ENCODE results near the gene KLHL12. TPM values are rescaled to one million over a fixed set of nuclear protein-coding genes. Genes with fewer than 3 reads are reported as not detected.

The KLHL12 gene
- polyA plus RNA-seq, 2 of the 4 experiments (the other 2 are of a cell fraction): 19.4 to 59.4 TPM

GRCh38 chr1:202844935-202845334 is 82.1 kb downstream of the KLHL12 start:
- FAIRE-seq: no peak
- Histone ChIP-seq H3K4me1 (no peaks in the 10 kb centered on the region), H3K27ac (no peak overlapping the region), H3K4me3 (no peak overlapping the region), H3K4me2 (no peak overlapping the region), H3K9me3 (no peaks in the 10 kb centered on the region)
- WGBS (ENCODE audit: missing lambda C conversion rate): 79% methylated on average over 6 of the region's 6 CpGs
- DNase-seq (ENCODE audit: low read depth in 1 of 2, low spot score in 1 of 2): no peak
- ChIA-PET POLR2A (interaction anchor here (1.2 kb wide), 1 partner anchor 34 kb away, joined by 3 read pairs; the partner anchor contains the start of gene PCAT6), CTCF (interaction anchor here (0.9 kb wide), 1 partner anchor 16 kb away, joined by 3 read pairs; no protein-coding TSS in a partner anchor)
- TF ChIP-seq HOXA7 (CRISPR knock-in tag; IDR thresholded peaks at IDR 0.05): no peak
- TF ChIP-seq RCOR1 (IDR thresholded peaks at IDR 0.05; ENCODE audit: low read depth, low read length): no peak
- no peak for TF ChIP-seq EHMT2 (IDR thresholded peaks at IDR 0.05; ENCODE audit: low read depth)
- TF ChIP-seq ZC3H11A (IDR thresholded peaks at IDR 0.05): no peak
- TF ChIP-seq ESRRA (IDR thresholded peaks at IDR 0.05; ENCODE audit: borderline replicate concordance, low read length): no peak
- TF ChIP-seq HEYL (CRISPR knock-in tag; IDR thresholded peaks at IDR 0.05): no peak
- no peak for ATAC-seq

GRCh38 chr1:202844259-202844658 is 82.8 kb downstream of the KLHL12 start:
- no peak overlapping the region for H3K4me3 ChIP-seq
- TF ChIP-seq CBX2 (IDR thresholded peaks at IDR 0.05; ENCODE audit: borderline replicate concordance, low read depth) (no peak), PBX3 (IDR thresholded peaks at IDR 0.05) (no peak)
- no peak overlapping the region for H3K27ac ChIP-seq
- H3K4me1 ChIP-seq: no peaks in the 10 kb centered on the region
- no peak for FAIRE-seq
- DNase-seq (ENCODE audit: low read depth in 1 of 2, low spot score in 1 of 2): no peak
- ChIA-PET POLR2A (no interaction called here), CTCF (interaction anchor here (0.9 to 2.3 kb wide), 2 partner anchors 8 to 17 kb away, joined by 3 to 8 read pairs; no protein-coding TSS in a partner anchor)
- ATAC-seq: no peak
- H3K9me3 ChIP-seq: no peaks in the 10 kb centered on the region
- 72% methylated on average over 5 of the region's 5 CpGs for WGBS (ENCODE audit: missing lambda C conversion rate)
- H3K4me2 ChIP-seq: no peak overlapping the region

GRCh38 chr1:202843081-202843480 is 84.0 kb downstream of the KLHL12 start:
- Histone ChIP-seq H3K27ac (no peak overlapping the region), H3K4me1 (no peaks in the 10 kb centered on the region), H3K4me3 (no peak overlapping the region), H3K9me3 (no peaks in the 10 kb centered on the region), H3K4me2 (no peak overlapping the region)
- ATAC-seq (no peak), DNase-seq (ENCODE audit: low read depth in 1 of 2, low spot score in 1 of 2) (no peak), FAIRE-seq (no peak)
- TF ChIP-seq MYC (IDR thresholded peaks at IDR 0.05; ENCODE audit: borderline replicate concordance, low read length) (no peak), MAZ (IDR thresholded peaks at IDR 0.05; ENCODE audit: borderline replicate concordance, low read depth, low read length) (no peak), CHD4 (IDR thresholded peaks at IDR 0.05; ENCODE audit: borderline replicate concordance) (no peak), TP53 (CRISPR knock-in tag; IDR thresholded peaks at IDR 0.05) (no peak), SMC3 (IDR thresholded peaks at IDR 0.05) (no peak), NFE2L2 (conservative IDR thresholded peaks at IDR 0.05; ENCODE audit: low read length) (no peak), POLR2A (IDR thresholded peaks at IDR 0.05; ENCODE audit: low read length) (no peak), E2F6 (IDR thresholded peaks at IDR 0.05; ENCODE audit: borderline replicate concordance, low read depth) (no peak), FOSL2 (IDR thresholded peaks at IDR 0.05) (no peak), FOSL2 (CRISPR knock-in tag; IDR thresholded peaks at IDR 0.05) (no peak), REST (IDR thresholded peaks at IDR 0.05) (no peak), RAD21 (conservative IDR thresholded peaks at IDR 0.05 in 1 of 2, IDR thresholded peaks at IDR 0.05 in 1 of 2) (no peak)
- ChIA-PET POLR2A (no interaction called here), CTCF (interaction anchor here (2.3 kb wide), 1 partner anchor 9 kb away, joined by 8 read pairs; no protein-coding TSS in a partner anchor)
- 72% methylated on average over 11 of the region's 11 CpGs for WGBS (ENCODE audit: missing lambda C conversion rate)

Small RNAs within 50 kb of the gene (small RNA-seq; reads per million reads assigned to genes)
- 0 reads per million in 6 experiments for gene RF00019

Other genes with a start within 250 kb of the KLHL12 start
- 0.03 TPM in 2 replicates for gene SYT2, start 216.8 kb downstream of the KLHL12 start, polyA plus RNA-seq (2011; rRNA removed)
- gene SYT2, start 216.8 kb downstream of the KLHL12 start, polyA plus RNA-seq (2017; fragmentation: RNase III; extraction: RNeasy Plus Mini Kit Qiagen cat#74134 plus additional on column Dnase treatment): 0.01 to 0.04 TPM (median 0.03 TPM) in 3 replicates
- 44.3 and 45.1 TPM in 2 replicates for gene KDM5B, start 118.8 kb downstream of the KLHL12 start, polyA plus RNA-seq (2011; rRNA removed)
- gene KDM5B, start 118.8 kb downstream of the KLHL12 start, polyA plus RNA-seq (2017; fragmentation: RNase III; extraction: RNeasy Plus Mini Kit Qiagen cat#74134 plus additional on column Dnase treatment): 14.1 to 16.4 TPM (median 15.8 TPM) in 3 replicates
- gene PCAT6, start 116.3 kb downstream of the KLHL12 start, polyA plus RNA-seq (2011; rRNA removed): 2.3 and 3.5 TPM in 2 replicates
- gene PCAT6, start 116.3 kb downstream of the KLHL12 start, polyA plus RNA-seq (2017; fragmentation: RNase III; extraction: RNeasy Plus Mini Kit Qiagen cat#74134 plus additional on column Dnase treatment): 1.9 to 3.1 TPM (median 2.4 TPM) in 3 replicates
- gene RABIF, start 38.1 kb downstream of the KLHL12 start, polyA plus RNA-seq (2011; rRNA removed): 22.1 and 23.8 TPM in 2 replicates
- 16.0 to 16.8 TPM (median 16.4 TPM) in 3 replicates for gene RABIF, start 38.1 kb downstream of the KLHL12 start, polyA plus RNA-seq (2017; fragmentation: RNase III; extraction: RNeasy Plus Mini Kit Qiagen cat#74134 plus additional on column Dnase treatment)
- 131 and 149 TPM in 2 replicates for gene ADIPOR1, start 31.1 kb upstream of the KLHL12 start, polyA plus RNA-seq (2011; rRNA removed)
- gene ADIPOR1, start 31.1 kb upstream of the KLHL12 start, polyA plus RNA-seq (2017; fragmentation: RNase III; extraction: RNeasy Plus Mini Kit Qiagen cat#74134 plus additional on column Dnase treatment): 51.4 to 56.4 TPM (median 55.2 TPM) in 3 replicates
- 15.9 and 19.0 TPM in 2 replicates for gene CYB5R1, start 40.0 kb upstream of the KLHL12 start, polyA plus RNA-seq (2011; rRNA removed)
- 16.5 to 19.3 TPM (median 19.3 TPM) in 3 replicates for gene CYB5R1, start 40.0 kb upstream of the KLHL12 start, polyA plus RNA-seq (2017; fragmentation: RNase III; extraction: RNeasy Plus Mini Kit Qiagen cat#74134 plus additional on column Dnase treatment)
- gene TMEM183A, start 80.1 kb upstream of the KLHL12 start, polyA plus RNA-seq (2011; rRNA removed): 114 and 123 TPM in 2 replicates
- gene TMEM183A, start 80.1 kb upstream of the KLHL12 start, polyA plus RNA-seq (2017; fragmentation: RNase III; extraction: RNeasy Plus Mini Kit Qiagen cat#74134 plus additional on column Dnase treatment): 46.3 to 49.4 TPM (median 48.4 TPM) in 3 replicates
- 0.47 and 1.0 TPM in 2 replicates for gene PPFIA4, start 99.3 kb upstream of the KLHL12 start, polyA plus RNA-seq (2011; rRNA removed)
- gene PPFIA4, start 99.3 kb upstream of the KLHL12 start, polyA plus RNA-seq (2017; fragmentation: RNase III; extraction: RNeasy Plus Mini Kit Qiagen cat#74134 plus additional on column Dnase treatment): 0.33 to 0.63 TPM (median 0.44 TPM) in 3 replicates
- not detected in 2 replicates for gene MYOG, start 158.8 kb upstream of the KLHL12 start, polyA plus RNA-seq (2011; rRNA removed)
- not detected in 3 replicates for gene MYOG, start 158.8 kb upstream of the KLHL12 start, polyA plus RNA-seq (2017; fragmentation: RNase III; extraction: RNeasy Plus Mini Kit Qiagen cat#74134 plus additional on column Dnase treatment)
- gene ADORA1, start 200.5 kb upstream of the KLHL12 start, polyA plus RNA-seq (2011; rRNA removed): 0.48 and 0.50 TPM in 2 replicates
- 0.94 to 2.4 TPM (median 1.8 TPM) in 3 replicates for gene ADORA1, start 200.5 kb upstream of the KLHL12 start, polyA plus RNA-seq (2017; fragmentation: RNase III; extraction: RNeasy Plus Mini Kit Qiagen cat#74134 plus additional on column Dnase treatment)
- not detected in 2 replicates for gene MYBPH, start 248.6 kb upstream of the KLHL12 start, polyA plus RNA-seq (2011; rRNA removed)
- gene MYBPH, start 248.6 kb upstream of the KLHL12 start, polyA plus RNA-seq (2017; fragmentation: RNase III; extraction: RNeasy Plus Mini Kit Qiagen cat#74134 plus additional on column Dnase treatment): not detected in 3 replicates